HUDEP-2 (cell line): ENCODE measurements around the gene PGLYRP2.
"Not testable (repeated sequence)": the region's sequence is repeated elsewhere in the genome, so short reads cannot be mapped to it uniquely, and the experiment has no call there.

ENCODE experiments used
- DNase-seq, 76 experiments: peaks; one replicate each; lab custom pipeline; 2025; ENCODE audit not compliant: unreplicated experiment in 76 of 76; lab: John Stamatoyannopoulos, UW

The PGLYRP2 gene, protein sequence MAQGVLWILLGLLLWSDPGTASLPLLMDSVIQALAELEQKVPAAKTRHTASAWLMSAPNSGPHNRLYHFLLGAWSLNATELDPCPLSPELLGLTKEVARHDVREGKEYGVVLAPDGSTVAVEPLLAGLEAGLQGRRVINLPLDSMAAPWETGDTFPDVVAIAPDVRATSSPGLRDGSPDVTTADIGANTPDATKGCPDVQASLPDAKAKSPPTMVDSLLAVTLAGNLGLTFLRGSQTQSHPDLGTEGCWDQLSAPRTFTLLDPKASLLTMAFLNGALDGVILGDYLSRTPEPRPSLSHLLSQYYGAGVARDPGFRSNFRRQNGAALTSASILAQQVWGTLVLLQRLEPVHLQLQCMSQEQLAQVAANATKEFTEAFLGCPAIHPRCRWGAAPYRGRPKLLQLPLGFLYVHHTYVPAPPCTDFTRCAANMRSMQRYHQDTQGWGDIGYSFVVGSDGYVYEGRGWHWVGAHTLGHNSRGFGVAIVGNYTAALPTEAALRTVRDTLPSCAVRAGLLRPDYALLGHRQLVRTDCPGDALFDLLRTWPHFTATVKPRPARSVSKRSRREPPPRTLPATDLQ

DNA sequence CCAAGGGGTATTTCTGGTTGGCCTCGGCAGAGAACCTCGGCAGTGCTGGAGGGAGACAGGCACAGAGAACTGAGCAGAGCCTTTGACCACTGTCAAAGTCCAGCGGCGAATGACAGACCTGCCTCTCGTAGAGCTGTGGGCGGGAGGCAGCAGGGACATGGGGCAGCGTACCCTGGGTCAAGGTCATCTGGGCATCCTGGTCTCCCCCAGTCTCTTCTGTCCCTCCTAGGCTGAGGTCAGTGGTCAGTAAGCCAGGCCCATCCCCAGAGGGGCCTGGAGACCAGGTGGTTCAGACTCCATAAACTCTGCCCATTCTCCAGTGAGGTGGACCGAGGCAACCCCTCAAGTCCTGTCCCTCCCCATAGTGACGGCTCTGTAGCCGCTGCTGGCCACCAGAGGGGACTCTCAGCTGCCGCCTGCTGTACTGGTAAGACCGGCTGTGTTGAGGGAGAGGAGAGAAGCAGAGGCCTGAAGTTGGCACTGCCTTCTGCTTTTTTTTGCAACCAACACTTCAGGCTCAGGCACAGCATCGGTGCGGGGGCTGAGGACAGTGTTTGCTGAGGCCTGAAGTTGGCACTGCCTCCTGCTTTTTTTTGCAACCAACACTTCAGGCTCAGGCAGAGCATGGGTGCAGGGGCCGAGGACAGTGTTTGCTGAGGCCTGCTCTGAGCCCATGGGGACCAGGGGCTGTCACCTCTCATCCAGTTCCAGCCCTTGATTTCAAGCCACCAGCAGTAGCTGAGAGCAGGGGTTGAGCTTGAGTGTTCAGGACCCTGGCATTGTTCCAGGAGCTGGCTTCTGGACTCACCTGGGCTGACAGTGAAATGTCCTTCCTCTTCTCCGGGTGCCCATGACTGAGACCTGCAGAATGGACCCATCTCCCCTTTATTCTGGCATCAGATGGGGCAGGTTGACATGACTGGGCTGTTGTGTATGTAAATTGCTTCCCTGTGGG lies at the start of gene PGLYRP2:
PGLYRP2 (minus strand) TSS at position 111 of the 955 bp plus-strand sequence. CDS start 130 bp downstream, outside the sequence.
- DNase-seq, result peak in 4 of 76 experiments; percentile 8 to 27 (median 10)

GRCh38 chr19:15527705-15528104 lies 48.4 kb upstream of the PGLYRP2 start:
- no peak for DNase-seq

DNA sequence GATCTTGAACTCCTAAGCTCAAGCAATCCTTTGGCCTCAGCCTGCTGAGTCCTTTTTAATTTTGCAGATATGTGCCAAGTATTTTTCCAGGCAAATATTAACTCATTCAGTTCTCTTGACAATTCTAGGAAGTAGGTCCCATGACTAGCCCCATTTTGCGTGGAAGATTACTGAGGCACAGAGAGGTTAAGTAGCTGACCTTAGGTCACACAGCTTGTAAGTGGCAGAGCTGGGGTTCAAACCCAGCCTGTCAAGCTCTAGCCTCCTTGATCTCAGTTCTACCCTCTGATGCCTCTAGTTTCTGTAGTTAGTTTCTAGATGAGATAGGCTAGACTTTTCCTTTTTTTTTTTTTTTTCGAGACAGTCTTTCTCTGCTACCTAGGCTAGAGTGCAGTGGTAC lies 47.1 kb upstream of the PGLYRP2 start:
- DNase-seq, result no peak

DNA sequence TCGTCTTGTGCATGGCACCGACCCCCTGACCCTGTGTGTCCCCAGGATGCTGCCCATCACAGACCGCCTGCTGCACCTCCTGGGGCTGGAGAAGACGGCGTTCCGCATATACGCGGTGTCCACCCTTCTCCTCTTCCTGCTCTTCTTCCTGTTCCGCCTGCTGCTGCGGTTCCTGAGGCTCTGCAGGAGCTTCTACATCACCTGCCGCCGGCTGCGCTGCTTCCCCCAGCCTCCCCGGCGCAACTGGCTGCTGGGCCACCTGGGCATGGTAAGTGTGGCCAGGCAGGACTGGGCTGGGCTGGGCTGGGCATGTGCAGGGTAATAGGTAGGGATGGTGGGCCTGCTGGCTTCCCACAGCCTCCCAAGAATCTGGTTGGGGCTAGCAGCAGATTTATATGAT lies 46.0 kb upstream of the PGLYRP2 start:
- no peak for DNase-seq

- DNase-seq, result no peak
These were observed 45.5 kb upstream of the PGLYRP2 start for GRCh38 chr19:15524781-15525180.

DNA sequence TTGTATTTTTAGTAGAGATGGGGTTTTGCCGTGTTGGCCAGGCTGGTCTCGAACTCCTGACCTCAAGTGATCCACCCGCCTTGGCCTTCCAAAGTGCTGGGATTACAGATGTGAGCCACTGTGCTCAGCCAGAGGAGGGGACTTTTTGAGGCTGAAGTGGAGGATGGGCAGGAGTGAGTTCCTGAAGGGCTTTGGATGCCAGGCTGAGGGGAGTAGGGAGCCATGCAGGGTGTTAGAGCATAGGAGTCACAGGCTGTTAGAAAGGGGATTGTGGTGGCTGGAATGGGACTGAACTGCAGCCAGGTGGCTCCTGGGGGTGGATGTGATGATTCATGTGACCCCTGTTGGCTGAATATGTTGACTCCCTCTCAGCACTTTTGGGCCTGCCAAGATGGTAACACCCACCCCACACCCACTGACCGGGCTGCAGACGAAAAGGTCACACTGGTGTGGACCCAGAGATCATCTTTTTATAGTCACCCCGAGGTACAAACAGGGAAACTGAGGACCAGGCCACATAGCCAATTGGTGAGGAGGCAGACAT lies 40.2 kb upstream of the PGLYRP2 start:
- no peak for DNase-seq

GRCh38 chr19:15517778-15518177 lies 38.5 kb upstream of the PGLYRP2 start:
- DNase-seq, result no peak

- no peak for DNase-seq
These were observed 37.1 kb upstream of the PGLYRP2 start for GRCh38 chr19:15516363-15516762.

GRCh38 chr19:15515227-15515625 lies 35.9 kb upstream of the PGLYRP2 start:
- not testable (repeated sequence) for DNase-seq

DNA sequence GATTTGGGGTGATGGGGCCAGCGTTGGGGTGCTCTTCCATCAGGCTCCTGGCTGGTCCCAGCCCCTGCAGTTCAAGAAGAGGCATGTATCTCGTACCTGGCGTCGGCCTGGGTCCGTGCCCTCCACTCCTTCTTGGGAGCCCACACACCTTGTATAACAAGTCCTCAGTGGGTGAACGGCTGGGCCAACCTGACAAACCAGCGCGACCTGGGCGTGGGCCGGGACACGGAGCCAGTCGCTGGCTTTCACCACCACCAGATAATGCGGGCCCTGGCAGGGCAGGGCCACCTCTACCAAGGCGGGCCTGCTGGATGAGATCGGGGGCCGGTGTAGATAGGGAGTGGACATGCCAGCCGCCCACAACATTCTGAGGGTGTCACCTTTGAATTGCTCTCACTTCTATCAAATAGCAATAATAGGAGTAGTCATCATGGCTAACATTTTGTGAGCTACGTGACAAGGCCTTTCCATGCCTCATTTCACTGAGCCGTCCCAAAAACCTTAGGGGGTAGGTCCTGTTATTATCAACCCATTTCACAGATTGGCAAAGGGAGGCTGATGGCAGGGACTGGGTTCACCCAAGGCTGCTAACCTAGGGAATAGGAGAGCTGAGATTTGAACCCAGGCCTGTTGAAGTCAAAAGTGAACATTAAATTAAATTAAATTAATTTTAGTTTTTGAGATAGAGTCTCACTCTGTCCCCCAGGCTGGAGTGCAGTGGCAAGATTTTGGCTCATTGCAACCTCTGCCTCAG lies 32.5 kb upstream of the PGLYRP2 start:
- peak in 1 of 76 experiments; percentile 6 for DNase-seq

DNA sequence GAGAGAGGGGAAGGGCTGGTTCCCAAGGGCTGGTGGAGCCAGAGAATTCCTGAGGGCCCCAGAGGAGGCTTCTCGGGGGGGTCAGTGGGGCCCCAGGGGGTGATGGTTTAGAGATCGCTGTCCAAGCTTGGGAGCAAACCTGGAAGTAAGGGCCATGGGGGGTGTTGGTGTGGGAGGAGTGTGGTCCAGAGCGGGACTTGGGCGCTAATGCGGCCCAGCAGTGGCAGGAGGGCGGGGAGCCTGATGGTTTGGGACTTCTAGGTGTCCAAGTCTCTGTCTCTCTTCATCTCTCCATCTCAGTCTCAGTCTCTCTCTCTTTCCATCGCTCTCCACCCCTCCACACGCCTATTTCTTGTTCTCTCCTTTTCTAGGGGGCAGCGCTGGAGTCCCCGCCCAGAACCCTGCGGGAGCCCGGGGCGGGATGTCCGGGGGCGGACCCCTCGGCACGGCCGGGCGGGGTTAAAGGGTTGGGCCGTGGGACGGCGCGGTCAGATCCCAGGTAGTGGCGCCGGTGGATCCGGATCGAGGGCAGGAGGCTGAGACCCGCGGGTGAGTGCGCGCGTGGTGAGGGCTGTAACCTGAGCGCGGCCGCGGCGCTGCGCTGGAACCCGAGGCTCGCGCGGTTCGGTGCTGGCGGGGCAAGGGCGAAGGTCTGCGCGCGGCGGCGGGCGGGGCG lies 28.9 kb upstream of the PGLYRP2 start, which contains the start of gene CYP4F22:
CYP4F22 (plus strand) TSS at position 491 of the 676 bp plus-strand sequence. CDS start 16,812 bp downstream, outside the sequence.
- no peak for DNase-seq

DNA sequence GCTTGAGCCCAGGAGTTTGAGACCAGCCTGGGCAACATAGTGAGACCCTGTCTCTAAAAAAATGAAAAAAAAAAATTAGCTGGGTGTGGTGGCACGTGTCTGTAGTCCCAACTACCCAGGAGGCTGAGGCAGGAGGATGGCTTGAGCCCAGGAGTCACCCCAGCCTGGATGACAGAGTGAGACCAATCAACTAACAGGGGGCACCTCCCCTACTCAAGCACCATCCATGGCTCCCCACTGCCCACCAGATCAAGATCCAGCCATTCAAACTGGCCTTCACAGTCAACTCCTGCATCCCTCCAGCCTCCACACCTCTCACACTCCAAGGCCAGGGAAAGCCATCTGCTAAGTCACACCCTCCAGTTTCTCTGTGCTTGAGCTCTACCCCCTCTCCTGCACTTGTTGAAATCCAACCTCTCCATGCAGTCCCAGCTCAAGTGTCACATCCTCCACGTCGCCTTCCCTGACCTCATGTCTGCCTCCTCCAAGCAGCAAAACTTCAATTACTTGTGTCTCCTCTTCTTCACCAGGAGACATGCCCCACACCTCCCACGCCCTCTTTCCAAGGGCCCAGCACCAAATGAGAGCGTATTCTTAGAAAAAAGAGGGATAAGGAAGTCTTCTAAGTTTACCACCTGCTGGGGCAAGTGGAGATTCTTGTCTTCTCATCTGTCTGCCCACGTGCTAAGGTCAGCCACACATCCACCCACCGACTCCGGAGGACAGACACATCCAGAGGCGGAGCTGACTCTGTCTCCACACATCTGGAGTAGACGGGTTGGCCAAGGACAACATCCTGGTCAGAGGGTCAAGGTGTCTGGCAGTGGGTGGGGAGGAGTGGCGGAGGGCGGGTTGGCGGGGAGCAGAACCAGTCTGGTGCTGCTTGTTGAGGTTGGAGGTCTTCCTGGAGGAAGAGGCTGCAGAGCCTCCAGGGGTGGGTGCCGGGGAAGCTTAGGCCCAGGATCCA lies 28.1 kb upstream of the PGLYRP2 start:
- no peak for DNase-seq

DNA sequence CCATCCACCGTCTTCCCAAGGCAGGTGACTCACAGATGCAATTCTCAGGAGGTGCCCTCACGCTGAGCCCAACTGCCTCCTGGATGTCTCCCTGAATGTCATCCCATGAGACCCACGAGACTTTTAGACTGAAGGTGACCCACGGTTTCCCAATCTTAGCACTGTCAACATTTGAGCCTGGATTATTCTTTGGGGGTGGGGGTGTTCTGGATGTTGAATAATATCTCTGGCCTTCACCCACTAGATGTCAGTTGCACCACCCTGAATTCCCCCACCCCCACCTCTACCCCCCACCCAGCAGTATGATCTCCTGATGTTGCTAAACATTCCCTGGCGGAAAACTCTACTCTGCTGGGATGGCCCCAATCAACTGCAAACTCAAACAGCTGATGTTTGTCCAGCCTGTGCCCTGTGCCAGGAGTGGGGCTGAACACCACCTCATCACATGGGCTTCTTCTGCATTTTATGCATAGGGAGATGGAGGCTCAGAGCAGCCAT lies 26.8 kb upstream of the PGLYRP2 start:
- DNase-seq, result no peak

GRCh38 chr19:15502264-15502663 lies 23.0 kb upstream of the PGLYRP2 start:
- no peak for DNase-seq

- no peak for DNase-seq
These were observed 22.3 kb upstream of the PGLYRP2 start for GRCh38 chr19:15501596-15501995.

DNA sequence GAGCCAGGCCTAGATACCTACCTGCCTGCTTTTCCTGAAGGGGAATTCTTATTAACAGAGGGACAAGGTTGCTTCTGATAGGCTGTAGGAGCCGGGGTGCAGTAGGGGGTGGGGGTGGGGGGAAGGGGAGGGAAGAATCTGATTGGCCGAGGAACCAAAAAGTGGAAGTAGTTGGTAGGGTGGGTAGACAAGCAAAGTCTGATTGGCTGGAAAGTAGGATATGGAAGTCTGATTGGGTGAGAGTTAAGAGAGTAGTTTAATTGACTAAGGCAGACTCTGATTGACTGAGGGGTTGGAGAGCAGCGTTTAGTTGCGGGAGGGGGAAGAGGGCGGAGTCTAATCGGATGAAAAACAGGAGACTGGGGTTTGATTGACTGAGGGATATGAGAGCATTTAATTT lies 19.6 kb upstream of the PGLYRP2 start:
- DNase-seq, result peak in 2 of 76 experiments; percentile 19

DNA sequence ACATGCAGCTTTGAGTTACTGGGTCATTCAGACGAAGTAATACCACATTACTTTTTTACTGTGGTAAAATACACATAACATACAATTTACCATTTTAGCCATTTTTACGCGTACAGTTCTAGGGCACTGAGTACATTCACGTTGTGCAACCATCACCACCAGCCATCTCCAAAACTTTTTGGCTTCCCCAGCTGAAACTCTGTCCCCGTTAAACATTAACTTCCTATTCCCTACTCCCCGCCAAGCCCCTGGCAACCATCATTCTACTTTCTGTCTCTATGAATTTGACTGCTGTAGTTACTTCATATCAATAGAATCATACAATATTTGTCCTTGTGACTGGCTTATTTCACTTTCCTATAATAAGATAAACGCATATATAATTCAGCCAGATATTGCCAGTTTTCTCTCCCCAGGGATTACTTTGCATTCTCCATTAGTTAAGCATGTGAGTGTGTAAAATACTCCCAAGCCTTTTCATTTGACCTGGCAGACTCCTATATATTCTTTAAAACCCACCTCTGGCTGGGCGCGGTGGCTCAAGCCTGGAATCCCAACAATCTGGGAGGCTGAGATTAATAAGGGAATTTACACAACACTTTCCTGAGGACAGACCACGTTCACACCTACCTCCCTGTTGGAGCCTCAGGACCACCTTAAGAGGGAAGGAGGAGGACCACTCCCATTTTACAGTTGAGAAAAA lies 19.0 kb upstream of the PGLYRP2 start:
- no peak for DNase-seq
